Thoracic aorta (tissue), 2 donors: ENCODE measurements around the gene SETD1B. TPM values are rescaled to one million over a fixed set of nuclear protein-coding genes. Genes with fewer than 3 reads are reported as not detected.

Source experiments
- ATAC-seq: fragments of 150-250 bp; one replicate; pipeline ENCODE4 v1.8.0; 2017; ENCODE audit warnings: low read depth; ENCODE audit not compliant: insufficient number of reproducible peaks, low FRiP score
- DNase-seq: peaks from one replicate; pipeline ENCODE4 v3.0.0-alpha.2; 2020; ENCODE audit warnings: low spot score
- H3K27ac ChIP-seq, 2 donors: fragments of 200-600 bp; sonication (generic); 1 replicate in 1 of 2; 2 replicates in 1 of 2; pipeline ENCODE4 v1.5.1; 2016; ENCODE audit warnings: mild to moderate bottlenecking in 2 of 2, moderate library complexity in 2 of 2
- H3K27me3 ChIP-seq: fragments of 200-600 bp; sonication (generic); replicated peaks from 2 replicates; pipeline ENCODE4 v1.6.0; 2016; ENCODE audit warnings: mild to moderate bottlenecking; ENCODE audit not compliant: insufficient read depth
- H3K36me3 ChIP-seq: fragments of 200-600 bp; sonication (generic); one replicate; pipeline ENCODE4 v1.5.1; 2016
- H3K4me1 ChIP-seq, 2 donors: fragments of 200-600 bp; sonication (generic); 1 replicate in 1 of 2; 2 replicates in 1 of 2; pipeline versions ENCODE4 v1.5.1 to v1.6.0; 2016; ENCODE audit warnings: low read depth in 2 of 2, mild to moderate bottlenecking in 1 of 2; ENCODE audit not compliant: control insufficient read depth in 1 of 2
- H3K4me3 ChIP-seq: fragments of 200-600 bp; sonication (generic); 2 replicates; pipeline ENCODE4 v1.5.1; 2016; ENCODE audit warnings: mild to moderate bottlenecking
- H3K9me3 ChIP-seq: fragments of 200-600 bp; sonication (generic); 2 replicates; pipeline ENCODE4 v1.5.1; 2016
- total RNA-seq, 2 donors: library from RNA; depleted of rRNA; stranded (reverse); fragments of >200 nt; gene quantifications; one replicate each; pipeline versions ENCODE4 v1.1.0 to v1.2.3, GENCODE V29; 2016
- TF ChIP-seq, protein P1 (sequence below): fragments of 200-600 bp; sonication (generic); IDR thresholded peaks from one replicate; pipeline ENCODE4 v1.5.1; 2019; ENCODE audit warnings: antibody characterized with exemption

Gene SETD1B
- total RNA-seq, 2 donors from 2014 or later, result 21.9 to 32.7 TPM

DNA sequence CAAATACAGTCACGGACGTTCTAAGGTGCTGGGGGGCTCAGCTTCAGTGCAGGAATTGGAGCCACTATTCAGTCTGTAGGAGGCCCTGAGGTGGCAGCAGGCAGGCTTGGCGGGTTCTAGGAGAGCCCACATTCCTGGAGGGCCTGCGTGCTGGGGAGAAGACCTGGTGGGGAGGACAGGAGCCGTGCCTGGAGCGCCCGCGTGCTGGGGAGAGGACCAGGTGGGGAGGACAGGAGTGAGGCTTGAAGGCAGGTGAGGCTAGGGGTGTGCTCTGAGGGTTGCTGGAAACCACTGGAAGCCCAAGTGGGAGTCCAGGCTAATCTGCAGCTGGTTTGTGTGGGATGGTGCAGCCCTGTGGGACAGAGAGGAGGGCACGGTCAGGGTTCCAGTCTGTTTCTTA is 33.4 kb upstream of the SETD1B start:
- no peaks in the 10 kb centered on the region for H3K27me3 ChIP-seq
- no peaks in the 10 kb centered on the region for H3K9me3 ChIP-seq
- no peak overlapping the region for H3K4me3 ChIP-seq
- TF ChIP-seq, protein P1, sequence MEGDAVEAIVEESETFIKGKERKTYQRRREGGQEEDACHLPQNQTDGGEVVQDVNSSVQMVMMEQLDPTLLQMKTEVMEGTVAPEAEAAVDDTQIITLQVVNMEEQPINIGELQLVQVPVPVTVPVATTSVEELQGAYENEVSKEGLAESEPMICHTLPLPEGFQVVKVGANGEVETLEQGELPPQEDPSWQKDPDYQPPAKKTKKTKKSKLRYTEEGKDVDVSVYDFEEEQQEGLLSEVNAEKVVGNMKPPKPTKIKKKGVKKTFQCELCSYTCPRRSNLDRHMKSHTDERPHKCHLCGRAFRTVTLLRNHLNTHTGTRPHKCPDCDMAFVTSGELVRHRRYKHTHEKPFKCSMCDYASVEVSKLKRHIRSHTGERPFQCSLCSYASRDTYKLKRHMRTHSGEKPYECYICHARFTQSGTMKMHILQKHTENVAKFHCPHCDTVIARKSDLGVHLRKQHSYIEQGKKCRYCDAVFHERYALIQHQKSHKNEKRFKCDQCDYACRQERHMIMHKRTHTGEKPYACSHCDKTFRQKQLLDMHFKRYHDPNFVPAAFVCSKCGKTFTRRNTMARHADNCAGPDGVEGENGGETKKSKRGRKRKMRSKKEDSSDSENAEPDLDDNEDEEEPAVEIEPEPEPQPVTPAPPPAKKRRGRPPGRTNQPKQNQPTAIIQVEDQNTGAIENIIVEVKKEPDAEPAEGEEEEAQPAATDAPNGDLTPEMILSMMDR, result no peak
- DNase-seq (no peak), ATAC-seq (no peak)
- H3K4me1 ChIP-seq, result peaks cover 11 to 37% of the 10 kb centered on the region in 2 donors
- H3K36me3 ChIP-seq, result no peaks in the 10 kb centered on the region
- H3K27ac ChIP-seq, result no peak overlapping the region

DNA sequence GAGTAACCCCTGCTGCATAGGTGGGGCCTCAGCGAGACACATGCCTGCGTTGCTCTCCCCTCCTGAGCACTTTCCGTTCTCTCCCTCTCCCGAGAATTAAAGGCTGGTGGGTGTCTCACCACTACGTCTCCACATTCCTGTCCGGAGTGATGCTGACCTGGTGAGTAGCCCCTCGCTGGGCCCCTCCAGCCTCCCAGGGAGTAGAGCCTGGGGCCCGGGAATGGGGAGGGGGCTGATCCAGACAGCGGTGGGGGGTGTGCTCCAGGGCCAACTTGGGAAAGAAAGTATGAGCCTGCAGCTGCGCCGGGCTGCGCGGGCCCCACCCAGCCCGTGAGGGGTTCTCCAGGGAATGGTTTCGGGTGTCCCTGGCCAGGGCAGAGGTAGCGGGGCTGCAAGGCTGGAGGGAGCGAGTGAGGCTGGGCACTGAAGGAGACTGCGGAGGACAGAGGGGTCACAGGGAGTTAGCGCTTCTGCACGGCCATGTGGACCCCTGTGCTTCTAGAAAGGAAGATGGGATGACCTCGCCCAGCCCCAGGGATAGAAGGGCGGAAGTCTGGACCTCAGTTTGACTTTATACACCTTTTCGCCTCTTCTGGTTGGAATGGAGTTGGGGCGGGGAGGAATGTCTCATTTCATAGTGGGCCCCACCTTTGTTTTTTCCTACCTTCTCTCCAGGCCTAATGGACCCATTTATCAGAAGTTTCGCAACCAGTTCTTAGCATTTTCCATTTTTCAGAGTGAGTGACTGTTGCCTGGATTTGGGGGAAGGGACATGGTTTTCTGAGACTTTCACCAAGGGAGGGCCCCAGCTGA is 32.8 kb upstream of the SETD1B start:
- DNase-seq (no peak), ATAC-seq (no peak)
- H3K4me3 ChIP-seq, result no peak overlapping the region
- TF ChIP-seq, protein P1, result no peak
- H3K27me3 ChIP-seq, result no peaks in the 10 kb centered on the region
- H3K4me1 ChIP-seq, result peaks cover 11 to 37% of the 10 kb centered on the region in 2 donors
- H3K27ac ChIP-seq, result no peak overlapping the region
- no peaks in the 10 kb centered on the region for H3K36me3 ChIP-seq
- no peaks in the 10 kb centered on the region for H3K9me3 ChIP-seq

DNA sequence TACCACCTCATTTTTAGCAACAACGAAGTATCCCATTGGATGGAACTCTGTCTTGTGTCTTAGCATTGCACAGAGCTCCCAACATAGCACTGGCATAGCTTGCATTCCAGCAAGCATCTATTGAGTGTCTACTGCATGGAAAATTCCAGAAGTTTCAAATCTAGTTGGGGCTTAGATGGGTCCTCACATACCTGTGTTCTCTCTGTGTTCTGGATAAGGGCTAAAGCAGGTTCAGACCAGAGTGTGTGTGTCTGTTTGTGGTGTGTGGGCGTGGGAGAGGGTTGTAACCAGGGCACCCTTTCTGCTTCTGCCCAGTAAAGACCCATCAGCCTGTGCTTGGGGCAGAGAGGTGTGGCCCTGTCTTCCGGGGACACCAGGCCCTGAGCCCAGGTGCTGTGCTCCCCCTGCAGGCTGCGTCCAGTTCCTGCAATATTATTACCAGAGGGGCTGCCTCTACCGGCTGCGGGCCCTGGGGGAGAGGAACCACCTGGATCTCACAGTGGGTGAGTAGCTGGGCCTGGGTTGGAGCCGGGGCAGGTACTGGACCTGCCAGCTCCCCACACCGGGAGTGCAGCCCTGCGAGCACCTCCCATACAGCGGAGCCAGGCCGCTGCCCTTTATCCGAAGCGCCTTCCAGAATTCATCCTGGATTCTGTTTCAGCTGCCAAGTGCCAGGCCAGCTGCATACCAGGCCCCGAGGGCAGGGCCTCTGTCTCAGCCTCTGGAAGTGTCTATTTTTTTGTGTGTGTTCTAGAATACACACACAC is 30.6 kb upstream of the SETD1B start:
- DNase-seq (no peak), ATAC-seq (peak; percentile 42)
- no peaks in the 10 kb centered on the region for H3K36me3 ChIP-seq
- no peaks in the 10 kb centered on the region for H3K9me3 ChIP-seq
- TF ChIP-seq, protein P1, result peak; percentile 84
- peak overlapping the region; percentile 44 for H3K4me3 ChIP-seq
- H3K4me1 ChIP-seq, result peaks cover 8 to 18% of the 10 kb centered on the region in 2 donors
- no peaks in the 10 kb centered on the region for H3K27me3 ChIP-seq
- H3K27ac ChIP-seq, result peak overlapping the region in 1 of 2 donors; percentile 22

DNA sequence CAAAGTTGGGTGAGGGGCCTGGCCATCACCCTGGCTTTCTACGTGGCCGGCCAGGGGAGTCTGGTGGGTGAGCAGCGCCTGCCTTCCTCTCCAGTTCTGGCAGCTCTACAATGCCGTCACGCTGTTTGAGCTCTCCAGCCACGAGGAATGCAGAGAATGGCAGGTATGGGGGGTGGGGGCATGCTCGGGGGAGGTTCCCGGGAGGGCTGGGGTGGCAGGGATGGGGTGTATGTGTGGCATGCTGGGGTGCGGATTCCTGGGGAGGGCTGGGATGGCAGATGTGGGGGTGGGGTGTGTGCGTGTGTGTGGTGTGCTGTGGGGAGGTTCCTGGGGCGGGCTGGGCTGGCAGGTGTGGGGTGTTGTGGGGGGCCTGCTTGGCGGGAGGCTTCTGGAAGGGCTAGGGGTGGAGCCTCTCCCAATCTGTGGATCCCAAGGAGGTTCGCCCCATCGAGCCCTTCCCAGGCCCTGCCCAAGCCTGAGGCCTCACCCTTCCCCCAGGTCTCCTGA is 28.8 kb upstream of the SETD1B start:
- H3K4me1 ChIP-seq, result peaks cover 0 to 10% of the 10 kb centered on the region in 2 donors
- TF ChIP-seq, protein P1, result no peak
- no peak for ATAC-seq
- no peaks in the 10 kb centered on the region for H3K36me3 ChIP-seq
- DNase-seq, result no peak
- no peak overlapping the region for H3K4me3 ChIP-seq
- H3K27ac ChIP-seq, result no peak overlapping the region
- H3K9me3 ChIP-seq, result no peaks in the 10 kb centered on the region
- no peaks in the 10 kb centered on the region for H3K27me3 ChIP-seq

DNA sequence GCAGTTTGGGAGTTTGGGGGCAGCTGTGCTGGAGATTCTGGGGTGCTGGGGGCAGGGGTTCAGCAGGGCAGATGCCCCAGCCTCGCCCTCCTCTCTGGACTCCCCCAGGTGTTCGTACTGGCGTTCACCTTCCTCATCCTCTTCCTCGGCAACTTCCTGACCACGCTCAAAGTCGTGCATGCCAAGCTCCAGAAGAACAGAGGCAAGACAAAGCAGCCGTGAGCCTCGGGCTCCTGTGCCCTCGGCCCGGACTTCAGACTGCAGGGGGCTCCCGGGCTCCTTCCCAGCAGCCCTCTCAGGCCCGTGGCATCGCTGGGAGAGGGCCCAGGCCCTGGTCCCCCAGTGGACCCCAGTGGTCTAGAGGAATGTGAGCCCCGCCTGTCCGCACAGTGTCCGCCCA is 28.3 kb upstream of the SETD1B start:
- Histone ChIP-seq H3K36me3 (no peaks in the 10 kb centered on the region), H3K27me3 (no peaks in the 10 kb centered on the region), H3K4me1 (peaks cover 0 to 10% of the 10 kb centered on the region in 2 donors), H3K4me3 (no peak overlapping the region), H3K9me3 (no peaks in the 10 kb centered on the region), H3K27ac (no peak overlapping the region)
- ATAC-seq (no peak), DNase-seq (no peak)
- TF ChIP-seq, protein P1, result no peak
